ENCODE results near the gene P2RY11.

DNA sequence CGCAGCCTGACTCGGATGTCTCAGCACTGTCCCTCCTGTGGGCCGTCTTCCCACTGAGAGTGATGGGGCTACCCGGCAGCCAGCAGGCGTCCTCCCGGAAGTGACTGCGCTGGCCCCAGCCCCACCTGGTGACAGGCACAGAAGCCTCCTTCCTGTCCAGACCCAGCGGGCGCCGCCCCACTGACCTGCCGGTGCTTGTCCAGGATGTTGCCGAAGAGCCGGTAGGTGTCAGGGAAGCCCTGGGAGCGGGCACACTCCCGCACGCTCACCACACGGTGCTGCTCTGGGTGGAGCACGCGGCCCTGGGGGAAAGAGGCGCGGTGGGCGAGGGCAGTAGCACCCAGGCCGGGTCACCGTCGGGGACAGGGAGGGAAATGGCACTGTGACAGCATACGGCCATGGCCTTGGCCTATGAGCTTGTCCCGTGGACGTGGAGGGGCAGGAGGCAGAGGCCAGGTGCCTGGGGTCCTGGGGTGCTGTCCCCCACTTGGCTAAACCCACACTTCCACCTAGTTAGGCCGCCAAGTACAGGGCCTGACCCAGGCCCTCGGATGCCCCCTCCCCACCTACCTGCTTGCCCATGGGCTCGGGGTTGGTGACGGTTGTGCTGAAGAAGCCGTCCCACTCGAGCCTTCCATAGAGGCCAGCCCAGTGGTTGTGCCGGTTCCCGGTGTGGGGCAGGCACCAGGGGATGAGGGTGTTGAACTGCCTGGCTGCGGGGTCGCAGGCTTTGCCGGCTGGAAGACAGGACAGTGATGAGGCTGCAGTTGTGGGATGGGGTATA lies 24.2 kb downstream of the P2RY11 start:
- TF ChIP-seq, protein P1, sequence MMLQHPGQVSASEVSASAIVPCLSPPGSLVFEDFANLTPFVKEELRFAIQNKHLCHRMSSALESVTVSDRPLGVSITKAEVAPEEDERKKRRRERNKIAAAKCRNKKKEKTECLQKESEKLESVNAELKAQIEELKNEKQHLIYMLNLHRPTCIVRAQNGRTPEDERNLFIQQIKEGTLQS (IDR thresholded peaks at IDR 0.05), result no peak
- TF ChIP-seq NR2F2 (IDR thresholded peaks at IDR 0.05), result no peak
- TF ChIP-seq, protein P2, sequence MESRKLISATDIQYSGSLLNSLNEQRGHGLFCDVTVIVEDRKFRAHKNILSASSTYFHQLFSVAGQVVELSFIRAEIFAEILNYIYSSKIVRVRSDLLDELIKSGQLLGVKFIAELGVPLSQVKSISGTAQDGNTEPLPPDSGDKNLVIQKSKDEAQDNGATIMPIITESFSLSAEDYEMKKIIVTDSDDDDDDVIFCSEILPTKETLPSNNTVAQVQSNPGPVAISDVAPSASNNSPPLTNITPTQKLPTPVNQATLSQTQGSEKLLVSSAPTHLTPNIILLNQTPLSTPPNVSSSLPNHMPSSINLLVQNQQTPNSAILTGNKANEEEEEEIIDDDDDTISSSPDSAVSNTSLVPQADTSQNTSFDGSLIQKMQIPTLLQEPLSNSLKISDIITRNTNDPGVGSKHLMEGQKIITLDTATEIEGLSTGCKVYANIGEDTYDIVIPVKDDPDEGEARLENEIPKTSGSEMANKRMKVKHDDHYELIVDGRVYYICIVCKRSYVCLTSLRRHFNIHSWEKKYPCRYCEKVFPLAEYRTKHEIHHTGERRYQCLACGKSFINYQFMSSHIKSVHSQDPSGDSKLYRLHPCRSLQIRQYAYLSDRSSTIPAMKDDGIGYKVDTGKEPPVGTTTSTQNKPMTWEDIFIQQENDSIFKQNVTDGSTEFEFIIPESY (IDR thresholded peaks at IDR 0.05), result no peak

Data from liver (tissue), 2 donors.